Neural crest cell (in vitro differentiated cells): ENCODE data around the gene SLIT3. TPM values are rescaled to one million over a fixed set of nuclear protein-coding genes. Genes with fewer than 3 reads are reported as not detected.
A peak's percentile ranks its signal among the peaks of the same experiment; 100 is the strongest.

Experiments
- DNase-seq: peaks from one replicate; pipeline ENCODE4 v3.0.0; 2021; ENCODE audit warnings: low read depth, mixed read lengths, low spot score
- H3K27ac Mint-ChIP-seq: one replicate; pipeline ENCODE4 v1.8.0; 2021; ENCODE audit warnings: mild to moderate bottlenecking, mixed read lengths; ENCODE audit not compliant: unreplicated experiment
- H3K27me3 Mint-ChIP-seq: 2 replicates; pipeline ENCODE4 v1.8.0; 2021; ENCODE audit warnings: low read depth, mild to moderate bottlenecking, mixed read lengths
- H3K36me3 Mint-ChIP-seq: 2 replicates; pipeline ENCODE4 v1.8.0; 2021; ENCODE audit warnings: low read depth, mild to moderate bottlenecking, mixed read lengths
- H3K4me1 Mint-ChIP-seq: 2 replicates; pipeline ENCODE4 v1.8.0; 2021; ENCODE audit warnings: mixed read lengths
- H3K4me3 Mint-ChIP-seq: one replicate; pipeline ENCODE4 v1.8.0; 2021; ENCODE audit warnings: mild to moderate bottlenecking, mixed read lengths
- H3K9me3 Mint-ChIP-seq: 2 replicates; pipeline ENCODE4 v1.8.0; 2021; ENCODE audit warnings: mixed read lengths
- CTCF ChIP-seq: fragments of 200-600 bp; sonication (generic); conservative IDR thresholded peaks from 2 replicates; pipeline ENCODE4 v1.5.0; 2021; ENCODE audit warnings: antibody characterized with exemption, mild to moderate bottlenecking
- total RNA-seq: library from RNA; stranded (reverse); gene quantifications from 2 replicates; pipeline ENCODE4 v1.2.1, GENCODE V29; 2021

SLIT3 gene
- total RNA-seq, 1 donor from 2014 or later: 13.3 TPM

GRCh38 chr5:169089343-169089742 lies 211.6 kb downstream of the SLIT3 start:
- H3K27me3 Mint-ChIP-seq: no peaks in the 10 kb centered on the region
- no peak for TF ChIP-seq CTCF
- H3K27ac Mint-ChIP-seq: no peak overlapping the region
- peaks cover 6% of the 10 kb centered on the region for H3K9me3 Mint-ChIP-seq
- no peaks in the 10 kb centered on the region for H3K36me3 Mint-ChIP-seq
- H3K4me1 Mint-ChIP-seq: peaks cover 39% of the 10 kb centered on the region
- no peak for DNase-seq
- H3K4me3 Mint-ChIP-seq: no peak overlapping the region

- Mint-ChIP-seq H3K9me3 (peaks cover 6% of the 10 kb centered on the region), H3K36me3 (no peaks in the 10 kb centered on the region), H3K4me1 (peaks cover 44% of the 10 kb centered on the region), H3K27ac (no peak overlapping the region), H3K27me3 (no peaks in the 10 kb centered on the region), H3K4me3 (peak overlapping the region; percentile 29)
- no peak for TF ChIP-seq CTCF
- no peak for DNase-seq
Measured at GRCh38 chr5:169088028-169088725, 212.8 kb downstream of the SLIT3 start.

- Mint-ChIP-seq H3K4me1 (peaks cover 45% of the 10 kb centered on the region), H3K36me3 (no peaks in the 10 kb centered on the region), H3K27me3 (no peaks in the 10 kb centered on the region), H3K27ac (no peak overlapping the region), H3K9me3 (no peaks in the 10 kb centered on the region), H3K4me3 (no peak overlapping the region)
- TF ChIP-seq CTCF: no peak
- no peak for DNase-seq
Measured at GRCh38 chr5:169085636-169086035, 215.3 kb downstream of the SLIT3 start.

- Mint-ChIP-seq H3K27me3 (no peaks in the 10 kb centered on the region), H3K4me3 (no peak overlapping the region), H3K4me1 (peaks cover 47% of the 10 kb centered on the region), H3K36me3 (no peaks in the 10 kb centered on the region), H3K27ac (no peak overlapping the region), H3K9me3 (no peaks in the 10 kb centered on the region)
- DNase-seq: no peak
- no peak for TF ChIP-seq CTCF
Measured at GRCh38 chr5:169085212-169085611, 215.7 kb downstream of the SLIT3 start.

GRCh38 chr5:169084775-169085174 lies 216.2 kb downstream of the SLIT3 start:
- Mint-ChIP-seq H3K27ac (no peak overlapping the region), H3K9me3 (no peaks in the 10 kb centered on the region), H3K4me3 (no peak overlapping the region), H3K4me1 (peaks cover 47% of the 10 kb centered on the region), H3K27me3 (no peaks in the 10 kb centered on the region), H3K36me3 (no peaks in the 10 kb centered on the region)
- no peak for DNase-seq
- TF ChIP-seq CTCF: no peak
